NCI-H2196 treated with DMSO at 0.1 percent for 48 hours (cell line): Measurements from ENCODE around the gene ZC3H7B.

Experiments
- DNase-seq: peaks from one replicate; lab custom pipeline; 2025; ENCODE audit not compliant: unreplicated experiment; lab: John Stamatoyannopoulos, UW

The ZC3H7B gene

DNA sequence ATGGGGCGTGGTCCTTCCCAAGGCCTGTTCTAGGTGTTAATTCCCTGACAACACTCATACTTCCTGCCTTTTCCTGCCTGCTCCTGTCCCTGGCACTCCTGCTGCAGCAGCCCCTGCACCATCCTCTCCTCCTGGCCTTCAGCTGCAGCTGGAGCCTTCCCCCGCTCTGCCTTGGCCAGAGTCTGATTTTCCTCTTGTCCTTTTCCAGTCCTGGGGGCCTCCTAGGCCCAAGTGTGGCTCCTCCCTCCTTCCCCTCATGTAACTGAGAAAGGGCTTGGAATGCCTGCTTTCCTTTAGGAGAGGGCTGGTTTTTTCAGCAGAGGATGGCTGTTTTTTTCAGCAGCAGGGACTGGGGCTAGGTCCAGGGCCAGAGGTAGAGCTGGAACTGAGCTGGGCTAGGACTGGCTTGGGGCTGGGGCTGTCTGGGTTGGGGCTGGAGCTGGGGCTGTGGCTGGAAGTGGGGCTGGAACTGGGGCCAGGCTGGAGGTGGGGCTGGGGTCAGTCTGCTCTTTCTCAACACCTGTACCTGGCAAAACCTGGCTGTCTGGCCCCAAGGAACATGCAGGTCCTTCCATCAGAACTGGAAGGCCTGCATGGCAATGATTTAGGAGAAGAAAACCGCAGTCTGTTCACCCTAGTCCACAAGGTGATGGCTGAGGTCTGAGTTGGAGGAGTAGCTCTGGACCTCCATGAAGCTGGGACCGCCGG is 23.6 kb downstream of the ZC3H7B start:
- no peak for DNase-seq

DNA sequence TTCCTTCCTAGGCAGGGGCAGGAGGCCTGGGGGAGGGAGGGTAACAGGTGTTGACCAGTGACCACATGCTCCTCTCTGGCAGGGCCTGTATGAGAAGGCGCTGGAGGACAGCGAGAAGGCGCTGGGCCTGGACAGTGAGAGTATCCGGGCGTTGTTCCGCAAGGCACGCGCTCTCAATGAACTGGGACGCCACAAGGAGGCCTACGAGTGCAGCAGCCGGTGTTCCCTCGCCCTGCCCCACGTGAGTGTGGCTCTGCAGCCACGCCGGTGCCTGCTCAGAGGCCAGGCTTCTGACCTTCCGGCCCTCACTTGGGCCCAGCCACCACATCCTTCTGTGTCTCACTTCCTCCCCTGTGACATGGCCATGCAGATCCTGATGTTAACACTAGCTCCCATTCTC is 25.8 kb downstream of the ZC3H7B start:
- no peak for DNase-seq

DNA sequence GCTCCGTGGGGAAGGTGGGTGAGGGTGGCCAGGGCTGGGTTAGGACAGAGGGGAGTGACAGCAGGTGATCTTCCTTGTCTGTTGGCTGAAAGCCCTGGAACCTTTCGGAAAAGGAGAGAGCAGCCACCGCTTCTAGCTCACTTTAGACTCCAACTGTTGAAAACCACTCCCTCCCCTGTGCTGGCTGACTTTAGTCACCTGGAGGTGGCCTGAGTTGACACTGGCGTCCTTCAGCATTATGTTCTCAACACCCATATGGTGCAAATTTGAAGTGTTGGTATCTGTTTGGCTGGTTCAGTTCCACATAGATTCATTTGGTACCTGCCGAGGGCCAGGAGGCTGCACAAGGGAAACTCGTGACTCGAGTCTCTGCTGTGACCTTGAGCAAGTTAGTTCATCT is 28.8 kb downstream of the ZC3H7B start:
- DNase-seq: no peak

GRCh38 chr22:41332217-41332939 is 31.1 kb downstream of the ZC3H7B start:
- DNase-seq: no peak

GRCh38 chr22:41333806-41334205 is 32.5 kb downstream of the ZC3H7B start:
- no peak for DNase-seq

- no peak for DNase-seq
These were observed 32.9 kb downstream of the ZC3H7B start for GRCh38 chr22:41334215-41334614.

DNA sequence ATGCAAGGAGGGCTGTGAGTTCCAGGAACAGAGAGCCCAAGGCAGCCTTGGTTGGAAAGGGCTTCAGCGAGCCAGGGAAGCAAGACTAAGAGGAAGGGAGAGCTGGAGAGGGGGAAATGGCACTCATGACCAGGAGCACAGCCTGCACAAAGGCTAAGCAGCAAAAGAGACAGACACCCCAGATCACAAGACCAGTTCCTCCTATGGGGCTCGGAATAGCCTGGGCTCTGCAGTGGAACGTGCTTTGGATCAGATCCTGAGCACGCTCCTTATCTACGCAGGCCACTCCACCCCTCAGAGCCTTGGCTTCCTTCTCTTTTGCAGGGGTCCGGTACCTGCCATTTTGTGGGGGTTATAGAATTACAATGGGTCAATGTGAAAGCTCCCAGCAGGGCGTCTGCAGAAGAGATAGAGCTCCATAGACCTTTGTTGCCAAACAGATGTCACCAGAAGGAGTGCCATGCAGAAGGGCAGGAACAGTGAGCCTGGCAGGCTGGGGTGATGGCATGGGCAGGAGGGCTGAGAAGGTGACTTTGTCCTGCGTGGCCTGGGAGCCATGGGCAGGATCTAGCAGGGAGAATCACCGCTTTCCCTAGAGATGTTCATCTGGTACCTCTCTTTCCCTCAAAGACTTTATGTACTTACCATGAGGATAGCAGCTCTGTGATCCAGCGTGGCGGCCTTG is 33.8 kb downstream of the ZC3H7B start:
- no peak for DNase-seq

GRCh38 chr22:41338614-41339212 is 37.4 kb downstream of the ZC3H7B start:
- DNase-seq: no peak

DNA sequence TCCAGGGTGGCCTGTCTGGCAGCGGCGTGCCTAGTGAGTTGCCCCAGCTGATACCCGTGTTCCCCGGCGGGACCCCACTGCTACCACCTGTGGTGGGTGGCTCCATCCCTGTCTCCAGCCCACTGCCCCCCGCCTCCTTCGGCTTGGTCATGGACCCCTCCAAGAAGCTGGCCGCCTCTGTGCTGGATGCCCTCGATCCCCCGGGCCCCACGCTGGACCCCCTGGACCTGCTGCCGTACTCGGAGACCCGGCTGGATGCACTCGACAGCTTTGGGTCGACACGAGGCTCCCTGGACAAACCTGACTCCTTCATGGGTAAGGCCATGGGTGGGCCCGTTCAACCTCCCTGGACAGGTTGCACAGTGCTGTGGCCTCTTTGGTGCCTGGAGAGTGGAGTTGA is 38.5 kb downstream of the ZC3H7B start:
- DNase-seq: no peak

DNA sequence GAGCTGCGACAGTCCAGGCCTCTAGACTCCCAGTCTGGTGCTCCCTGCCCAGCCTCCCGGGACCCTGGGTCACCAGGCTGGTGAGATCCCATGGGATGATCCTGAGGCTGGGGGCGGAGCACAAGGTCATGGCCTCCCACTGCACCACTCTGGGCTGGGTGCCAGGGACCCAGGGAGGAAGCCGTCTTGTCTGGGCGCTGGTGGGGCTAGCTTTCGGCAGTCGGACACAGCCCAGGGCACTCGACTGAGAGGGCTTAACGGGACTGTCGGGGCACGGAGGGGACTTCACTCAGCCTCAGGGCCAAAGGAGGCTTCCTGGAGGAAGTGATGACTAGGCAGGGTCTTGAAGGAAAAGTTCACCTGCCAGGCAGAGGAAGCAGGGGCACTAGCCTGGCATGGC is 39.0 kb downstream of the ZC3H7B start:
- no peak for DNase-seq

DNA sequence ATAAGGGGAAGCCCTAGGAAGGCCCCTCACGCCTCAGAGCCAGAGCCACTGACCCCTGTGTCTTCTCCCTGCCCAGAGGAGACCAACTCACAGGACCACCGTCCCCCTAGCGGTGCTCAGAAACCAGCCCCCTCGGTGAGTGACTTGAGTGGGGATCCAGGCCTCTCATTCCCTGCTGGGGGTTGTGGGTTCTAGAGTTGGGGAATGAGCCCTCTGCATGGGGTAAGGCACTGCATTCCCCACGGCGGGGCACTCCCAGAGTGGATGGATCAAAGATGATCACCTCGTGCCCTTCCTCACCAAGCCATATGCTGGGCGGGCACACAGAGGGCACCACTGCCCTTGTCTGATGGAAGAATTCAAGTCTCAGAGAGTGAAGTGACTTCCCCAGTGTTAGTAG is 39.7 kb downstream of the ZC3H7B start:
- no peak for DNase-seq

DNA sequence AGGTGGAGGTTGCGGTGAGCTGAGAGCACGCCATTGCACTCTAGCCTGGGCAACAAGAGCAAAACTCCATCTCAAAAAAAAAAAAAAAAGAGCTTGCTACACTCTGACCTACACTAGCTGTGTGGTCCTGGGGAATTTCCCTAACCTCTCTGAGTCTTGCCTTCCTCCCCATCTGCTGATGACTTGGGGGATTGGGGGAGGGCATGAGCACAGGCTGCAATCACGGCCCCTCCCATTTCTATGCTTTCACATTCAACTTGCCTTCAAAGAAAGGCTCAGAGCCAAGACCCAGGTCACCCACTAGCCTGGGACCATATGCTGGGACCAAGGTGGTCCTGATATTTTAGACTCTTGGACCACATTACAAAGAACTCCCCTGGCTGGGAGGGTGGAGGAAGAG is 40.7 kb downstream of the ZC3H7B start:
- DNase-seq: no peak

GRCh38 chr22:41343300-41343699 is 42.0 kb downstream of the ZC3H7B start:
- DNase-seq: no peak

DNA sequence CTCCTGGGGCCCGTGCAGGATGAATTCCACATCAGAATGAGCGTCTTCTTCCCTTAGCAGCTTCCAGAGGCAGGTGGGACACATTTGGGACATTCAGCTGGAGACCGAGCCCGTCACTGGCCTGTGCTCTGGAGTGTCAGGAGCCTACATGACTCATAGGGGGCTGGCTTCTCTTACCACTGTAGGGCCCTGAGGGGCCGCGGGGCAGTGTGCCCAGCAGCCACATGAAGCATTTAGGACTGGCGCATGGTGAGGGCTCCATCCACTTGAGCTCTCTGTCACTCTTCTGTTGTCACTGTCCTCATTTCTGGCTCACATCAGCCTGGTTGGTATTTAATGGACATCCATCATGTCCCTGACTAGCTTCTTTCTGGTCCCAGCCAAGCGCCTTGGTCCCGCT is 42.4 kb downstream of the ZC3H7B start:
- no peak for DNase-seq

- no peak for DNase-seq
These were observed 43.0 kb downstream of the ZC3H7B start for GRCh38 chr22:41344189-41344788.

- DNase-seq: no peak
These were observed 44.5 kb downstream of the ZC3H7B start for GRCh38 chr22:41345807-41346335.

- no peak for DNase-seq
These were observed 45.9 kb downstream of the ZC3H7B start for GRCh38 chr22:41347066-41347859.

GRCh38 chr22:41348964-41349484 is 47.7 kb downstream of the ZC3H7B start:
- no peak for DNase-seq

GRCh38 chr22:41350087-41350486 is 48.8 kb downstream of the ZC3H7B start:
- no peak for DNase-seq

DNA sequence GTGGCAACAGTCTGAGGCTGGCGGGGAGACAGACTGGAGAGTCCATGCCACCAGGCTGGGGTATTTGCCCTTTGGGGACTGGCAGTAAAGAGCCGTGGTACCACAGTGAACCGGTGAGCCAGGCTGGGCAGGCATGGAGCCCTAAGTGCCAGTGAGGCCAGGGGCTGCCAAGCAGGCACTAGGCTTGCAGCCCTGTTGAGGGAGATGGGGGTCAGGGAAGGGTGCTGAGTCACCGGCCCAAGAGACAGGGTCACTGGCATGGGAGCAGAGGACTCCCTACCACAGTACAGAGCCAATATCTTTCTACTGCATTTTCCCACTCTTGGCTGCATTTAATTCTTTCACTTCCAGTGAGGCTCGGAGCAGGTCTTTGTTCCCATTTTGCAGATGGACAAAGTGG is 49.7 kb downstream of the ZC3H7B start:
- no peak for DNase-seq
